ENCODE measurements around the gene SLC22A23.

DNA sequence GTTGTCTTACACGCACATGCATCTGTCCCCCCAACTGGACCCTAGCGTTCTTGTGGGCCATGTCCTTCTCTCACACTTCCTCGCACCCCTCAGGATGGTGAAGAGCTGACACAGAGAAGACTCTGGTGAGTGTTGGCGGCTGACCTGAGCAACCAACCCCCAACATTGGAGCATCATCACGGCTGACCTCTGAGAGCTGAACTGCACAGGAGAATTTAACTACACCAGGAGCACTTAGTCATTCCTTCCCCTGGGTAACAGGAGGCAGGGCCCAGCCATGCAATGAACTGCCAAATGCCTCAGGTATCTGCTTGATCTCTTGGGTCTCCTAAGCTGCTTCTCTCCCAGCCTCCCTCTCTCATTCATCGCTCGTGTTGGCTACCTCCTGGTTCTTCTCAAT is 109.6 kb downstream of the SLC22A23 start:
- TF ChIP-seq, protein P1, sequence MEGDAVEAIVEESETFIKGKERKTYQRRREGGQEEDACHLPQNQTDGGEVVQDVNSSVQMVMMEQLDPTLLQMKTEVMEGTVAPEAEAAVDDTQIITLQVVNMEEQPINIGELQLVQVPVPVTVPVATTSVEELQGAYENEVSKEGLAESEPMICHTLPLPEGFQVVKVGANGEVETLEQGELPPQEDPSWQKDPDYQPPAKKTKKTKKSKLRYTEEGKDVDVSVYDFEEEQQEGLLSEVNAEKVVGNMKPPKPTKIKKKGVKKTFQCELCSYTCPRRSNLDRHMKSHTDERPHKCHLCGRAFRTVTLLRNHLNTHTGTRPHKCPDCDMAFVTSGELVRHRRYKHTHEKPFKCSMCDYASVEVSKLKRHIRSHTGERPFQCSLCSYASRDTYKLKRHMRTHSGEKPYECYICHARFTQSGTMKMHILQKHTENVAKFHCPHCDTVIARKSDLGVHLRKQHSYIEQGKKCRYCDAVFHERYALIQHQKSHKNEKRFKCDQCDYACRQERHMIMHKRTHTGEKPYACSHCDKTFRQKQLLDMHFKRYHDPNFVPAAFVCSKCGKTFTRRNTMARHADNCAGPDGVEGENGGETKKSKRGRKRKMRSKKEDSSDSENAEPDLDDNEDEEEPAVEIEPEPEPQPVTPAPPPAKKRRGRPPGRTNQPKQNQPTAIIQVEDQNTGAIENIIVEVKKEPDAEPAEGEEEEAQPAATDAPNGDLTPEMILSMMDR (IDR thresholded peaks at IDR 0.05), result no peak
- TF ChIP-seq POLR2A (IDR thresholded peaks at IDR 0.05), result no peak
